ENCODE data around the gene NEDD4.

The NEDD4 gene

DNA sequence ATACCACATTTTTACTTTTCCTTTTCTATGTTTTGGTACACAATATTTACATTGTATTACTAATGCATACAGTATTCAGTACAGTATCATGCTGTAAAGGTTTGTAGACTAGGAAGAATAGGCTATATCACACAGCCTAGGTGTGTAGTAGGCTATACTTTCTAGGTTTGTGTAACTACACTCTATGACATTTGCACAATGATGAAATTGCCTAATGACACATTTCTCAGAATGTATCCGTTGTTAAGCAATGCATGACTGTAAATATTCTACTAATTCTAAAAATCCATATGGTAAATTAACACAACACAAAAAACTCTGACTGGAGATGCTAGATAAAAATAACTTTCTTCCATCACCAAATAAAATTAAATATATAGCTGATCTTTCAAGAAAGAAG, 16.2 kb downstream of the NEDD4 start:
- in situ Hi-C loops (cut with MboI; ENCODE audit: low pct_unique_long_range_greater_than_20kb, low sequenced_read_pairs, unreplicated experiment), result no loop called here
- no peak for DNase-seq (ENCODE audit: low spot score)
- TF ChIP-seq, protein P1, sequence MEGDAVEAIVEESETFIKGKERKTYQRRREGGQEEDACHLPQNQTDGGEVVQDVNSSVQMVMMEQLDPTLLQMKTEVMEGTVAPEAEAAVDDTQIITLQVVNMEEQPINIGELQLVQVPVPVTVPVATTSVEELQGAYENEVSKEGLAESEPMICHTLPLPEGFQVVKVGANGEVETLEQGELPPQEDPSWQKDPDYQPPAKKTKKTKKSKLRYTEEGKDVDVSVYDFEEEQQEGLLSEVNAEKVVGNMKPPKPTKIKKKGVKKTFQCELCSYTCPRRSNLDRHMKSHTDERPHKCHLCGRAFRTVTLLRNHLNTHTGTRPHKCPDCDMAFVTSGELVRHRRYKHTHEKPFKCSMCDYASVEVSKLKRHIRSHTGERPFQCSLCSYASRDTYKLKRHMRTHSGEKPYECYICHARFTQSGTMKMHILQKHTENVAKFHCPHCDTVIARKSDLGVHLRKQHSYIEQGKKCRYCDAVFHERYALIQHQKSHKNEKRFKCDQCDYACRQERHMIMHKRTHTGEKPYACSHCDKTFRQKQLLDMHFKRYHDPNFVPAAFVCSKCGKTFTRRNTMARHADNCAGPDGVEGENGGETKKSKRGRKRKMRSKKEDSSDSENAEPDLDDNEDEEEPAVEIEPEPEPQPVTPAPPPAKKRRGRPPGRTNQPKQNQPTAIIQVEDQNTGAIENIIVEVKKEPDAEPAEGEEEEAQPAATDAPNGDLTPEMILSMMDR (IDR thresholded peaks at IDR 0.05; ENCODE audit: extremely low read depth, insufficient read depth, missing control alignments), result no peak

DNA sequence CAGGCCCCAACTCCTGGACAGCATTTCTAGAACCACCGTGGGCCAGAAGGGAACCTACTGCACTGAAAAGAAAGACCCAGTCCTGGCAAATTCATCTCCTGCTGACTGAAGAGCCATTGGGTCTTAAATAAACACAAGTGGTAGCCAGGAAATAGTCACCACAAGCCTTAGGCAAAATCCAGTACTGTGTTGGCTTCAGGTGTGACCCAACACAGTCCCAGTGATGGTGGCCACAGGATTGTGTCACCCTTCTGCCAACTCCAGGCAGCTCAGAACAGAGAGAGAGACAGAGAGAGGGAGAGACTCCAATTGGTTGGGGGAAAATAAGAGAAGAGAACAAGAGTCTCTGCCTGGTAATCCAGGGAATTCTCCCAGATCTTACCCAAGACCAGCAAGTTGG, 23.1 kb downstream of the NEDD4 start:
- in situ Hi-C loops (cut with MboI; ENCODE audit: low pct_unique_long_range_greater_than_20kb, low sequenced_read_pairs, unreplicated experiment), result no loop called here
- DNase-seq (ENCODE audit: low spot score), result no peak

DNA sequence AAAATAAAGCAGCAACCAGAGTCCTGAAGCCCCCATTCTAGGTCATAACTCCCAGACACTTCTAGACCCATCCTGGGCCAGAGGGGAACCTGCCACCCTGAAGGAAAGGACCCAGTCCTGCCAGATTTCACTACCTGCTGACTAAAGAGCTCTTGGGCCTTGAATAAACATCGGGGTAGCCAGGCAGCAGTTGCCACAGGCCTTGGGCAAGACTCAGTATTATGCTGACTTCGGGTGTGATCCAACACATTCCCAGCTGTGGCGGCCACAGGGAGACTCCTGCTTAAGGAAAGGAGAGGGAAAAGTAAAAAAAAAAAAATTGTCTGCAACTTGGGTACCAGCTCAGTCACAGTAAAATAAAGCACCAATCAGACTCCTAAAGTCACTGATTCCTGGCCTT, 23.8 kb downstream of the NEDD4 start:
- TF ChIP-seq, protein P1 (IDR thresholded peaks at IDR 0.05; ENCODE audit: extremely low read depth, insufficient read depth, missing control alignments), result no peak
- in situ Hi-C loops (cut with MboI; ENCODE audit: low pct_unique_long_range_greater_than_20kb, low sequenced_read_pairs, unreplicated experiment), result no loop called here
- no peak for DNase-seq (ENCODE audit: low spot score)

More for the DNA sequence above, 23.1 kb downstream of the NEDD4 start:
- TF ChIP-seq, protein P1 (IDR thresholded peaks at IDR 0.05; ENCODE audit: extremely low read depth, insufficient read depth, missing control alignments), result no peak

DNA sequence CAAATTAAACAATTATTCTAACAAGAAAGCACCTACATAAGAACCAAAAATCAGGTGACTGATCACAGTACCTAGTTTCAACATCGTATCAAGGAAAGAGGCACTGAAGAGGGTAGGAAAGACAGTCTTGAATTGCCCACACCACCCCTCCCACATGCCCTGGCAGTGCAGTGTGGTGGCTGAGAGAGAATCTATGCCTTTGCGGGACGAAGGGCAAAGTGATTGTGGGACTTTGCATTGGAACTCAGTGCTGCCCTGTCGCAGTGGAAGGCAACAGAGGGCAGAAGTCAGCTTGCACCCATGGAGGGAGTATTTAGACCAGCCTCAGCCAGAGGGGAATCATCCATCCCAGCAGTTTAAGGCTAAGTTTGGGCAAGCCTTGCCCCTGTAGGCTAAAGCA, 24.5 kb downstream of the NEDD4 start:
- in situ Hi-C loops (cut with MboI; ENCODE audit: low pct_unique_long_range_greater_than_20kb, low sequenced_read_pairs, unreplicated experiment), result no loop called here
- DNase-seq (ENCODE audit: low spot score), result no peak
- TF ChIP-seq, protein P1 (IDR thresholded peaks at IDR 0.05; ENCODE audit: extremely low read depth, insufficient read depth, missing control alignments), result no peak

DNA sequence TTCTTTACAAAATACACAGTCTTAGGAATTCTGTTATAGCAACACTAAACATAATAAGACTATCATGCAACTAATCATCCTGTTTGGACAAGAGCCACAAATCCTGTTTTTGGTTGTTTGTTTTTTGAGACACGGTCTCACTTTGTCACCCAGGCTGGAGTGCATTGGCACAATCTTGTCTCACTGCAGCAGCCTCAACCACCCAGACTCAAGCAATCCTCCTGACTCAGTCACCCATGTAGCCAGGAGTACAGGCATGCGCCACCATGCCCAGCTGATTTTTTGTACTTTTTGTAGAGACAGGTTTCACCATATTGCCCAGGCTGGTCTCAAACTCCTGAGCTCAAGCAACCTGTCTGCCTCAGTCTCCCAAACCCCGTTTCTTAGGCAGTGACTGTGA, 28.3 kb downstream of the NEDD4 start:
- in situ Hi-C loops (cut with MboI; ENCODE audit: low pct_unique_long_range_greater_than_20kb, low sequenced_read_pairs, unreplicated experiment), result no loop called here
- TF ChIP-seq, protein P1 (IDR thresholded peaks at IDR 0.05; ENCODE audit: extremely low read depth, insufficient read depth, missing control alignments), result no peak
- DNase-seq (ENCODE audit: low spot score), result no peak

DNA sequence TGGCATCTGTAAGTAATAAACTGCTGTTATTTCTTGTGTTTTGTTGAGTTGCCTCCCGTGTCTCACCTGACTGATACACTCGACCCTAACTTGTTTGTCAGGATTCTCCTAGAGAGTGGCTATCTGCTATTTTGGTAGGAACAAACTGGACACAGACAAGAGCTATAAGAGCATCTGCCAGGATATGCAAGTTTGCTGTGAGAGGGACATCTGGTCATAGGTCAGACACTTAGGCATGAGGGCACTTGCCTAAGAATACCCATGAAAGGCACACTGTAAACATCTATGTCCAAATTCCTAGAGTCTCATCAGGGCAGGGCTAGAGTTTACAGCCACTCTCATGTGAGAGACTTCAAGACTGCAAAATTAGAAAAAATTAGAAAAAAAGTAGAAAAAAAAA, 32.5 kb downstream of the NEDD4 start:
- in situ Hi-C loops (cut with MboI; ENCODE audit: low pct_unique_long_range_greater_than_20kb, low sequenced_read_pairs, unreplicated experiment), result no loop called here
- TF ChIP-seq, protein P1 (IDR thresholded peaks at IDR 0.05; ENCODE audit: extremely low read depth, insufficient read depth, missing control alignments), result no peak
- no peak for DNase-seq (ENCODE audit: low spot score)
